Lung microvascular endothelial cell (primary cell): ENCODE measurements around the gene BIRC6. TPM values are rescaled to one million over a fixed set of nuclear protein-coding genes. Genes with fewer than 3 reads are reported as not detected.
A peak's percentile ranks its signal among the peaks of the same experiment; 100 is the strongest.
"Not testable (repeated sequence)": the region's sequence is repeated elsewhere in the genome, so short reads cannot be mapped to it uniquely, and the experiment has no call there.

Source experiments
- DNase-seq, 2 donors: peaks; one replicate each; pipeline versions ENCODE4 v3.0.0 to v3.0.0-alpha.2; 2010; ENCODE audit warnings: low read depth in 2 of 2
- total RNA-seq: library from RNA; depleted of rRNA; stranded (reverse); fragments of >200 nt; gene quantifications from 2 replicates; pipeline ENCODE4 v1.2.1, GENCODE V29; 2014

BIRC6 gene
- total RNA-seq, 1 donor from 2014 or later = 142 TPM

- no peak for DNase-seq
Observed at GRCh38 chr2:32614084-32614483, 257.3 kb downstream of the BIRC6 start.

GRCh38 chr2:32617599-32618189, 260.9 kb downstream of the BIRC6 start:
- no peak for DNase-seq

- DNase-seq = no peak
Observed at GRCh38 chr2:32622570-32623310, 265.9 kb downstream of the BIRC6 start.

- no peak for DNase-seq
Observed at GRCh38 chr2:32623311-32623706, 266.5 kb downstream of the BIRC6 start.

- no peak for DNase-seq
Observed at GRCh38 chr2:32624812-32625211, 268.0 kb downstream of the BIRC6 start.

GRCh38 chr2:32626639-32627221, 269.9 kb downstream of the BIRC6 start:
- no peak for DNase-seq

- DNase-seq = peak; percentile 41 to 60
Observed at GRCh38 chr2:32627441-32627813, 270.6 kb downstream of the BIRC6 start.

- DNase-seq = peak; percentile 93 to 95
Observed at GRCh38 chr2:32627814-32628579, 271.2 kb downstream of the BIRC6 start, which contains the start of gene TTC27. Gene TTC27 (plus strand): TSS chr2:32628050. CDS start chr2:32628293, 243 bp downstream.

- peak in 1 of 2 donors; percentile 19 for DNase-seq
Observed at GRCh38 chr2:32632089-32632488, 275.3 kb downstream of the BIRC6 start.

- no peak for DNase-seq
Observed at GRCh38 chr2:32633040-32633439, 276.2 kb downstream of the BIRC6 start.

GRCh38 chr2:32638548-32638947, 281.7 kb downstream of the BIRC6 start:
- DNase-seq = not testable (repeated sequence)

- no peak for DNase-seq
Observed at GRCh38 chr2:32641180-32641579, 284.4 kb downstream of the BIRC6 start.

- no peak for DNase-seq
Observed at GRCh38 chr2:32647180-32647651, 290.4 kb downstream of the BIRC6 start.

GRCh38 chr2:32652555-32653209, 295.9 kb downstream of the BIRC6 start:
- peak in 1 of 2 donors; percentile 3 for DNase-seq

GRCh38 chr2:32656069-32656468, 299.2 kb downstream of the BIRC6 start:
- no peak for DNase-seq

- peak in 1 of 2 donors; percentile 2 for DNase-seq
Observed at GRCh38 chr2:32663864-32664263, 307.0 kb downstream of the BIRC6 start.

GRCh38 chr2:32666704-32667103, 309.9 kb downstream of the BIRC6 start:
- DNase-seq = no peak

- DNase-seq = no peak
Observed at GRCh38 chr2:32668254-32668653, 311.4 kb downstream of the BIRC6 start.
